H9 (cell line): ENCODE measurements around the gene SLC4A5. TPM values are rescaled to one million over a fixed set of nuclear protein-coding genes. Genes with fewer than 3 reads are reported as not detected.

Experiments used
- DNase-seq: peaks from one replicate; pipeline ENCODE4 v3.0.0-alpha.2; 2017
- H2AFZ ChIP-seq: one replicate; pipeline ENCODE4 v1.6.1; 2013; ENCODE audit warnings: mild to moderate bottlenecking, low read length, control low read depth, moderate library complexity
- H2AK5ac ChIP-seq: 2 replicates; pipeline ENCODE4 v1.6.1; 2013; ENCODE audit warnings: low read length, control low read depth, mixed read lengths; ENCODE audit not compliant: insufficient read length
- H2BK120ac ChIP-seq: one replicate; pipeline ENCODE4 v1.6.1; 2013; ENCODE audit warnings: low read depth, mild to moderate bottlenecking, low read length, control low read depth, inconsistent platforms; ENCODE audit not compliant: poor library complexity, severe bottlenecking
- H2BK12ac ChIP-seq: 2 replicates; pipeline ENCODE4 v1.6.1; 2013; ENCODE audit warnings: low read length, control low read depth, mixed read lengths, low read depth; ENCODE audit not compliant: insufficient read length
- H2BK15ac ChIP-seq: 2 replicates; pipeline ENCODE4 v1.6.1; 2013; ENCODE audit warnings: low read depth, low read length, control low read depth
- H2BK20ac ChIP-seq: one replicate; pipeline ENCODE4 v1.6.1; 2013; ENCODE audit warnings: low read depth, mild to moderate bottlenecking, low read length, control low read depth, inconsistent platforms; ENCODE audit not compliant: poor library complexity, severe bottlenecking
- H2BK5ac ChIP-seq: 2 replicates; pipeline ENCODE4 v1.6.1; 2013; ENCODE audit warnings: low read length, control low read depth, mixed read lengths; ENCODE audit not compliant: insufficient read length
- H3K14ac ChIP-seq: 2 replicates; pipeline ENCODE4 v1.6.1; 2013; ENCODE audit warnings: low read length, control low read depth; ENCODE audit not compliant: insufficient read depth
- H3K18ac ChIP-seq: 2 replicates; pipeline ENCODE4 v1.6.1; 2013; ENCODE audit warnings: low read depth, mild to moderate bottlenecking, mixed read lengths, low read length, control low read depth; ENCODE audit not compliant: insufficient read length
- H3K23ac ChIP-seq: 2 replicates; pipeline ENCODE4 v1.6.1; 2013; ENCODE audit warnings: low read length, control low read depth, mixed read lengths, low read depth; ENCODE audit not compliant: insufficient read length
- H3K23me2 ChIP-seq: 2 replicates; pipeline ENCODE4 v1.6.1; 2013; ENCODE audit warnings: low read depth, mild to moderate bottlenecking, mixed read lengths, low read length, control low read depth; ENCODE audit not compliant: insufficient read length, poor library complexity, severe bottlenecking
- H3K27ac ChIP-seq: 2 replicates; pipeline ENCODE4 v1.5.1; 2013; ENCODE audit warnings: low read length, control low read depth, mixed read lengths, low read depth; ENCODE audit not compliant: insufficient read length
- H3K27me3 ChIP-seq: 2 replicates; pipeline ENCODE4 v1.6.1; 2013; ENCODE audit warnings: low read length, control low read depth, inconsistent platforms; ENCODE audit not compliant: insufficient read depth
- H3K4ac ChIP-seq: 2 replicates; pipeline ENCODE4 v1.6.1; 2013; ENCODE audit warnings: low read depth, mild to moderate bottlenecking, control low read depth, inconsistent platforms, low read length, moderate library complexity
- H3K4me1 ChIP-seq: 2 replicates; pipeline ENCODE4 v1.6.1; 2013; ENCODE audit warnings: low read length, control low read depth, inconsistent platforms; ENCODE audit not compliant: insufficient read depth
- H3K4me2 ChIP-seq: 2 replicates; pipeline ENCODE4 v1.6.1; 2013; ENCODE audit warnings: low read length, control low read depth, mixed read lengths; ENCODE audit not compliant: insufficient read length, insufficient read depth
- H3K56ac ChIP-seq: 2 replicates; pipeline ENCODE4 v1.6.1; 2013; ENCODE audit warnings: low read depth, mild to moderate bottlenecking, mixed read lengths, low read length, control low read depth; ENCODE audit not compliant: insufficient read length
- H3K79me1 ChIP-seq: 2 replicates; pipeline ENCODE4 v1.6.1; 2013; ENCODE audit warnings: low read depth, mild to moderate bottlenecking, moderate library complexity, low read length, control low read depth, inconsistent platforms; ENCODE audit not compliant: insufficient read depth, poor library complexity, severe bottlenecking
- H3K79me2 ChIP-seq: 2 replicates; pipeline ENCODE4 v1.6.1; 2013; ENCODE audit warnings: low read length, control low read depth, inconsistent platforms; ENCODE audit not compliant: insufficient read depth
- H3K9ac ChIP-seq: 2 replicates; pipeline ENCODE4 v1.6.1; 2013; ENCODE audit warnings: low read length, control low read depth, mixed read lengths; ENCODE audit not compliant: insufficient read length; ENCODE audit errors: extremely low read depth
- H3K9me3 ChIP-seq: one replicate; pipeline ENCODE4 v1.6.1; 2013; ENCODE audit warnings: low read depth, low read length, inconsistent platforms; ENCODE audit not compliant: control insufficient read depth
- H3T11ph ChIP-seq: one replicate; pipeline ENCODE4 v1.6.1; 2013; ENCODE audit warnings: mild to moderate bottlenecking, low read length, control low read depth, inconsistent platforms
- H4K20me1 ChIP-seq: one replicate; pipeline ENCODE4 v1.6.1; 2013; ENCODE audit not compliant: control insufficient read depth, insufficient read length, insufficient read depth
- H4K5ac ChIP-seq: 2 replicates; pipeline ENCODE4 v1.6.1; 2013; ENCODE audit warnings: low read depth, mild to moderate bottlenecking, mixed read lengths, low read length, control low read depth; ENCODE audit not compliant: insufficient read length
- H4K8ac ChIP-seq: replicated peaks from 2 replicates; pipeline ENCODE4 v1.6.1; 2013; ENCODE audit warnings: low read length, control low read depth, mixed read lengths, low read depth; ENCODE audit not compliant: insufficient read length
- H4K91ac ChIP-seq: 2 replicates; pipeline ENCODE4 v1.6.1; 2013; ENCODE audit warnings: low read depth, mild to moderate bottlenecking, moderate library complexity, mixed read lengths, low read length, control low read depth; ENCODE audit not compliant: insufficient read length
- H3K27ac Mint-ChIP-seq, 3 experiments: 2 replicates in 2 of 3; 3 replicates in 1 of 3; pipeline ENCODE4 v1.8.0; 2020 to 2021; ENCODE audit warnings: mixed read lengths in 3 of 3, mild to moderate bottlenecking in 1 of 3, moderate library complexity in 1 of 3
- H3K27me3 Mint-ChIP-seq: 2 replicates; pipeline ENCODE4 v1.8.0; 2021; ENCODE audit warnings: low read depth, mild to moderate bottlenecking, moderate library complexity, mixed read lengths
- H3K36me3 Mint-ChIP-seq, 3 experiments: 2 replicates in 2 of 3; 3 replicates in 1 of 3; pipeline ENCODE4 v1.8.0; 2020 to 2021; ENCODE audit warnings: low read depth in 3 of 3, mixed read lengths in 3 of 3; ENCODE audit not compliant: insufficient read depth in 1 of 3
- H3K4me1 Mint-ChIP-seq, 2 experiments: 2 replicates each; pipeline ENCODE4 v1.8.0; 2020; ENCODE audit warnings: mixed read lengths in 2 of 2
- H3K4me3 Mint-ChIP-seq, 2 experiments: 2 replicates in 1 of 2; 3 replicates in 1 of 2; pipeline ENCODE4 v1.8.0; 2020 to 2021; ENCODE audit warnings: mild to moderate bottlenecking in 2 of 2, mixed read lengths in 2 of 2, moderate library complexity in 1 of 2
- H3K9me3 Mint-ChIP-seq, 2 experiments: 2 replicates in 1 of 2; 3 replicates in 1 of 2; pipeline ENCODE4 v1.8.0; 2020; ENCODE audit warnings: mild to moderate bottlenecking in 2 of 2, mixed read lengths in 2 of 2, moderate library complexity in 1 of 2
- WGBS: extraction: QIAGEN DNeasy Blood & Tissue Kit; methylation state at CpG from one replicate; pipeline ENCODE4 v1.1.7; 2013; ENCODE audit warnings: missing lambda C conversion rate, low lambda C conversion rate, mixed read lengths; ENCODE audit not compliant: insufficient read length; ENCODE audit errors: extremely low coverage; 5-methylcytosine and 5-hydroxymethylcytosine counted together
- total RNA-seq: library from RNA; stranded (reverse); gene quantifications from 2 replicates; pipeline ENCODE4 v1.2.1, GENCODE V29; 2021
- TF ChIP-seq, protein P1 (sequence below): fragments of 200-600 bp; sonication (generic); conservative IDR thresholded peaks from 3 replicates; pipeline ENCODE4 v1.8.0; 2021; ENCODE audit warnings: antibody characterized with exemption, mild to moderate bottlenecking

Gene SLC4A5
- total RNA-seq, 1 experiment from 2014 or later, result 0.50 TPM

GRCh38 chr2:74168739-74169138 lies 174.5 kb downstream of the SLC4A5 start:
- Mint-ChIP-seq H3K9me3 (no peaks in the 10 kb centered on the region), H3K27me3 (no peaks in the 10 kb centered on the region), H3K4me3 (no peak overlapping the region; a peak in 1 of 5 replicates), H3K27ac (no peak overlapping the region), H3K36me3 (peaks cover 48 to 74% (median 69%) of the 10 kb centered on the region in 3 experiments; a peak in 6 of 7 replicates), H3K4me1 (no peaks in the 10 kb centered on the region)
- no peak overlapping the region for H2AFZ ChIP-seq
- H3K27ac ChIP-seq, result no peak overlapping the region
- no peak overlapping the region for H2BK20ac ChIP-seq
- no peak overlapping the region for H4K5ac ChIP-seq
- no peaks in the 10 kb centered on the region for H4K20me1 ChIP-seq
- H3K4ac ChIP-seq, result no peak overlapping the region
- no peak for DNase-seq
- H2BK12ac ChIP-seq, result no peak overlapping the region
- no peaks in the 10 kb centered on the region for H3K23me2 ChIP-seq
- no peak overlapping the region for H2BK120ac ChIP-seq
- WGBS, result no CpG with 5 or more reads among the region's 2 CpGs
- TF ChIP-seq, protein P1, sequence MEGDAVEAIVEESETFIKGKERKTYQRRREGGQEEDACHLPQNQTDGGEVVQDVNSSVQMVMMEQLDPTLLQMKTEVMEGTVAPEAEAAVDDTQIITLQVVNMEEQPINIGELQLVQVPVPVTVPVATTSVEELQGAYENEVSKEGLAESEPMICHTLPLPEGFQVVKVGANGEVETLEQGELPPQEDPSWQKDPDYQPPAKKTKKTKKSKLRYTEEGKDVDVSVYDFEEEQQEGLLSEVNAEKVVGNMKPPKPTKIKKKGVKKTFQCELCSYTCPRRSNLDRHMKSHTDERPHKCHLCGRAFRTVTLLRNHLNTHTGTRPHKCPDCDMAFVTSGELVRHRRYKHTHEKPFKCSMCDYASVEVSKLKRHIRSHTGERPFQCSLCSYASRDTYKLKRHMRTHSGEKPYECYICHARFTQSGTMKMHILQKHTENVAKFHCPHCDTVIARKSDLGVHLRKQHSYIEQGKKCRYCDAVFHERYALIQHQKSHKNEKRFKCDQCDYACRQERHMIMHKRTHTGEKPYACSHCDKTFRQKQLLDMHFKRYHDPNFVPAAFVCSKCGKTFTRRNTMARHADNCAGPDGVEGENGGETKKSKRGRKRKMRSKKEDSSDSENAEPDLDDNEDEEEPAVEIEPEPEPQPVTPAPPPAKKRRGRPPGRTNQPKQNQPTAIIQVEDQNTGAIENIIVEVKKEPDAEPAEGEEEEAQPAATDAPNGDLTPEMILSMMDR, result no peak
- no peaks in the 10 kb centered on the region; the same call in 1 of the 2 replicates for H3K79me2 ChIP-seq
- H3K27me3 ChIP-seq, result no peaks in the 10 kb centered on the region
- no peak overlapping the region for H4K8ac ChIP-seq
- H3T11ph ChIP-seq, result no peak overlapping the region
- H3K9me3 ChIP-seq, result no peaks in the 10 kb centered on the region
- peaks cover 4% of the 10 kb centered on the region for H3K79me1 ChIP-seq
- no peak overlapping the region for H3K23ac ChIP-seq
- H3K18ac ChIP-seq, result no peak overlapping the region
- no peak overlapping the region for H4K91ac ChIP-seq
- no peak overlapping the region for H2BK15ac ChIP-seq
- H3K4me1 ChIP-seq, result no peaks in the 10 kb centered on the region
- no peak overlapping the region for H2AK5ac ChIP-seq
- no peak overlapping the region for H3K14ac ChIP-seq
- H3K4me2 ChIP-seq, result no peak overlapping the region
- H3K56ac ChIP-seq, result no peak overlapping the region
- no peak overlapping the region for H3K9ac ChIP-seq
- H2BK5ac ChIP-seq, result no peak overlapping the region

Other genes starting within 250 kb of the SLC4A5 start
- gene BOLA3, start 195.5 kb downstream of the SLC4A5 start, total RNA-seq, result 45.0 and 51.9 TPM in 2 replicates
- gene MOB1A, start 164.5 kb downstream of the SLC4A5 start, total RNA-seq, result 95.1 and 98.6 TPM in 2 replicates
- gene MTHFD2, start 144.8 kb downstream of the SLC4A5 start, total RNA-seq, result 186 and 201 TPM in 2 replicates
- gene DCTN1, start 36.9 kb upstream of the SLC4A5 start, total RNA-seq, result 136 and 141 TPM in 2 replicates
- 2.4 and 3.5 TPM in 2 replicates for gene C2orf81, start 78.2 kb upstream of the SLC4A5 start, total RNA-seq
- 65.0 and 66.4 TPM in 2 replicates for gene WDR54, start 78.3 kb upstream of the SLC4A5 start, total RNA-seq
- 87.1 and 90.9 TPM in 2 replicates for gene RTKN, start 98.5 kb upstream of the SLC4A5 start, total RNA-seq
- 17.6 and 22.6 TPM in 2 replicates for gene INO80B, start 111.7 kb upstream of the SLC4A5 start, total RNA-seq
- 80.7 and 82.1 TPM in 2 replicates for gene WBP1, start 115.0 kb upstream of the SLC4A5 start, total RNA-seq
- gene MOGS, start 122.0 kb upstream of the SLC4A5 start, total RNA-seq, result 55.5 and 58.0 TPM in 2 replicates
- gene MRPL53, start 129.3 kb upstream of the SLC4A5 start, total RNA-seq, result 56.9 and 59.5 TPM in 2 replicates
- gene CCDC142, start 139.6 kb upstream of the SLC4A5 start, total RNA-seq, result 21.5 and 21.6 TPM in 2 replicates
- gene TTC31, start 139.7 kb upstream of the SLC4A5 start, total RNA-seq, result 33.3 and 35.2 TPM in 2 replicates
- 1.1 TPM in 2 replicates for gene LBX2, start 156.2 kb upstream of the SLC4A5 start, total RNA-seq
- 23.8 and 28.1 TPM in 2 replicates for gene PCGF1, start 164.3 kb upstream of the SLC4A5 start, total RNA-seq
- 0.20 and 0.26 TPM in 2 replicates for gene TLX2, start 171.0 kb upstream of the SLC4A5 start, total RNA-seq
- 0.98 and 1.6 TPM in 2 replicates for gene DQX1, start 182.8 kb upstream of the SLC4A5 start, total RNA-seq
- 91.5 and 93.6 TPM in 2 replicates for gene AUP1, start 186.3 kb upstream of the SLC4A5 start, total RNA-seq
- gene HTRA2, start 186.5 kb upstream of the SLC4A5 start, total RNA-seq, result 24.1 and 24.9 TPM in 2 replicates
- 29.0 and 29.8 TPM in 2 replicates for gene LOXL3, start 210.5 kb upstream of the SLC4A5 start, total RNA-seq
- 15.2 and 16.0 TPM in 2 replicates for gene DOK1, start 211.3 kb upstream of the SLC4A5 start, total RNA-seq